Measurements from ENCODE around the gene TASP1. TPM values are rescaled to one million over a fixed set of nuclear protein-coding genes. Genes with fewer than 3 reads are reported as not detected.

The TASP1 gene
- total RNA-seq, 1 experiment from 2014 or later = 8.9 TPM

DNA sequence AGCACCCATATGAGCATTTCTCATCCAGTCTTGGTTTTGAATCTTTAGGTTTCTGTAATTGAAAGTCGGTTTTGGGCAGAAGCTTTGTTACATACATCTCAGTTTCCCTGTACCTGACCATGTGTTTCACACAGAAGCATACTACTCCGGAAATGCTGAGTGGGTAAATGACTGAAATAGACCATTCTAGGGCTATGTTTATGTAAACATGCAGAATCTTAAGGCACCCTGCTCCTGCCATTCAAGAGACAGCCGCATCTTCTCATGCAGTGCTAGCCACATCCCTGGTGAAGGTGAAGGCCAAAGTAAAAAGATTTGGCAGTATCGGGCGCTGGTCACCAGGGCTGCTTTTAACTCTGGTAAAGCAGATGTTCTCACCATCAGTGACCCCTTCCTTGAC is 246.3 kb downstream of the TASP1 start:
- no TSS peak for BruUV-seq (replicated peaks)
- Histone ChIP-seq H3K4me1 (ENCODE audit: control insufficient read depth, insufficient read depth, low read length) (no peaks in the 10 kb centered on the region), H3K4me3 (ENCODE audit: low read depth in 2 of 2, low read length in 2 of 2) (no peak overlapping the region), H3K36me3 (ENCODE audit: control insufficient read depth, insufficient read depth, low read length) (no peaks in the 10 kb centered on the region), H3K27me3 (ENCODE audit: control insufficient read depth, insufficient read depth, low read length) (no peaks in the 10 kb centered on the region), H3K27ac (ENCODE audit: low read length) (no peak overlapping the region), H3K9me3 (ENCODE audit: control insufficient read depth, insufficient read depth, low read depth, low read length) (no peaks in the 10 kb centered on the region)
- CTCF ChIA-PET = no interaction called here
- POLR2A ChIA-PET = no interaction called here
- ATAC-seq (no peak), DNase-seq (ENCODE audit: low read depth, low spot score) (no peak)
- intact Hi-C loops (cut with micrococcal nuclease; ENCODE audit: unreplicated experiment) (no loop called here), in situ Hi-C loops (cut with HindIII; ENCODE audit: low pct_unique_long_range_greater_than_20kb, low sequenced_read_pairs) (no loop called here)
- TF ChIP-seq, protein P1, sequence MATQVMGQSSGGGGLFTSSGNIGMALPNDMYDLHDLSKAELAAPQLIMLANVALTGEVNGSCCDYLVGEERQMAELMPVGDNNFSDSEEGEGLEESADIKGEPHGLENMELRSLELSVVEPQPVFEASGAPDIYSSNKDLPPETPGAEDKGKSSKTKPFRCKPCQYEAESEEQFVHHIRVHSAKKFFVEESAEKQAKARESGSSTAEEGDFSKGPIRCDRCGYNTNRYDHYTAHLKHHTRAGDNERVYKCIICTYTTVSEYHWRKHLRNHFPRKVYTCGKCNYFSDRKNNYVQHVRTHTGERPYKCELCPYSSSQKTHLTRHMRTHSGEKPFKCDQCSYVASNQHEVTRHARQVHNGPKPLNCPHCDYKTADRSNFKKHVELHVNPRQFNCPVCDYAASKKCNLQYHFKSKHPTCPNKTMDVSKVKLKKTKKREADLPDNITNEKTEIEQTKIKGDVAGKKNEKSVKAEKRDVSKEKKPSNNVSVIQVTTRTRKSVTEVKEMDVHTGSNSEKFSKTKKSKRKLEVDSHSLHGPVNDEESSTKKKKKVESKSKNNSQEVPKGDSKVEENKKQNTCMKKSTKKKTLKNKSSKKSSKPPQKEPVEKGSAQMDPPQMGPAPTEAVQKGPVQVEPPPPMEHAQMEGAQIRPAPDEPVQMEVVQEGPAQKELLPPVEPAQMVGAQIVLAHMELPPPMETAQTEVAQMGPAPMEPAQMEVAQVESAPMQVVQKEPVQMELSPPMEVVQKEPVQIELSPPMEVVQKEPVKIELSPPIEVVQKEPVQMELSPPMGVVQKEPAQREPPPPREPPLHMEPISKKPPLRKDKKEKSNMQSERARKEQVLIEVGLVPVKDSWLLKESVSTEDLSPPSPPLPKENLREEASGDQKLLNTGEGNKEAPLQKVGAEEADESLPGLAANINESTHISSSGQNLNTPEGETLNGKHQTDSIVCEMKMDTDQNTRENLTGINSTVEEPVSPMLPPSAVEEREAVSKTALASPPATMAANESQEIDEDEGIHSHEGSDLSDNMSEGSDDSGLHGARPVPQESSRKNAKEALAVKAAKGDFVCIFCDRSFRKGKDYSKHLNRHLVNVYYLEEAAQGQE (IDR thresholded peaks at IDR 0.05; ENCODE audit: insufficient read depth in 1 of 2, low read depth in 2 of 2, low read length in 1 of 2) = no peak
- TF ChIP-seq, protein P2, sequence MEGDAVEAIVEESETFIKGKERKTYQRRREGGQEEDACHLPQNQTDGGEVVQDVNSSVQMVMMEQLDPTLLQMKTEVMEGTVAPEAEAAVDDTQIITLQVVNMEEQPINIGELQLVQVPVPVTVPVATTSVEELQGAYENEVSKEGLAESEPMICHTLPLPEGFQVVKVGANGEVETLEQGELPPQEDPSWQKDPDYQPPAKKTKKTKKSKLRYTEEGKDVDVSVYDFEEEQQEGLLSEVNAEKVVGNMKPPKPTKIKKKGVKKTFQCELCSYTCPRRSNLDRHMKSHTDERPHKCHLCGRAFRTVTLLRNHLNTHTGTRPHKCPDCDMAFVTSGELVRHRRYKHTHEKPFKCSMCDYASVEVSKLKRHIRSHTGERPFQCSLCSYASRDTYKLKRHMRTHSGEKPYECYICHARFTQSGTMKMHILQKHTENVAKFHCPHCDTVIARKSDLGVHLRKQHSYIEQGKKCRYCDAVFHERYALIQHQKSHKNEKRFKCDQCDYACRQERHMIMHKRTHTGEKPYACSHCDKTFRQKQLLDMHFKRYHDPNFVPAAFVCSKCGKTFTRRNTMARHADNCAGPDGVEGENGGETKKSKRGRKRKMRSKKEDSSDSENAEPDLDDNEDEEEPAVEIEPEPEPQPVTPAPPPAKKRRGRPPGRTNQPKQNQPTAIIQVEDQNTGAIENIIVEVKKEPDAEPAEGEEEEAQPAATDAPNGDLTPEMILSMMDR (IDR thresholded peaks at IDR 0.05) = no peak
- TF ChIP-seq TCF7L2 (IDR thresholded peaks at IDR 0.05; ENCODE audit: low read depth, low read length) (no peak), POLR2AphosphoS5 (IDR thresholded peaks at IDR 0.05; ENCODE audit: low read depth, low read length) (no peak), SIN3A (IDR thresholded peaks at IDR 0.05; ENCODE audit: borderline replicate concordance, insufficient read depth, low read depth, low read length) (no peak)

DNA sequence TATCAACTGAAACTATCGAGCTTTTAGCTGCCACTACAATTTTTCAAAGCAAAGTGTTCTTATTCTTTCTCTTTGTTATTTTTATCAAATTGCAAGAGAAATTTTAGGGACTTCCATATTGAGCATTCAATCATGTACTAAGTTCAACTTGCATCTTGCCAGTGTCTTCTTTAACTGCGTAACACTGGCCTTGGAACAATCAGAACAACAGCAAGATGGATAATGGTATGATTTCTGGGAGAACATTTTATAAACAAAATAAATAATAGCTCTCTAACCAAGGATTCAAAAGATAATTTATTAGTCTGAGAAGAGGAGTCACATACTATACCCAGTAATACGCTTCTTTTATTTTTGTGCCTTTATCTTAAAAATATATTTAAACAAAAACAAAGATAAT is 249.6 kb downstream of the TASP1 start:
- no TSS peak for BruUV-seq (replicated peaks)
- DNase-seq (ENCODE audit: low read depth, low spot score) = no peak
- CTCF ChIA-PET = no interaction called here

More for the DNA sequence above, 249.6 kb downstream of the TASP1 start:
- no peaks in the 10 kb centered on the region for H3K4me1 ChIP-seq (ENCODE audit: control insufficient read depth, insufficient read depth, low read length)
- H3K4me3 ChIP-seq (ENCODE audit: low read depth in 2 of 2, low read length in 2 of 2) = no peak overlapping the region
- intact Hi-C loops (cut with micrococcal nuclease; ENCODE audit: unreplicated experiment) = no loop called here
- H3K36me3 ChIP-seq (ENCODE audit: control insufficient read depth, insufficient read depth, low read length) = no peaks in the 10 kb centered on the region
- H3K27me3 ChIP-seq (ENCODE audit: control insufficient read depth, insufficient read depth, low read length) = no peaks in the 10 kb centered on the region
- in situ Hi-C loops (cut with HindIII; ENCODE audit: low pct_unique_long_range_greater_than_20kb, low sequenced_read_pairs) = no loop called here
- no peak overlapping the region for H3K27ac ChIP-seq (ENCODE audit: low read length)
- ATAC-seq = no peak
- POLR2A ChIA-PET = interaction anchor here (0.6 kb wide), 1 partner anchor 42 kb away, joined by 3 read pairs; no protein-coding TSS in a partner anchor
- no peak for TF ChIP-seq POLR2AphosphoS5 (IDR thresholded peaks at IDR 0.05; ENCODE audit: low read depth, low read length)
- TF ChIP-seq, protein P2 (IDR thresholded peaks at IDR 0.05) = no peak
- TF ChIP-seq SIN3A (IDR thresholded peaks at IDR 0.05; ENCODE audit: borderline replicate concordance, insufficient read depth, low read depth, low read length) = no peak
- TF ChIP-seq, protein P1 (IDR thresholded peaks at IDR 0.05; ENCODE audit: insufficient read depth in 1 of 2, low read depth in 2 of 2, low read length in 1 of 2) = no peak
- no peak for TF ChIP-seq TCF7L2 (IDR thresholded peaks at IDR 0.05; ENCODE audit: low read depth, low read length)
- H3K9me3 ChIP-seq (ENCODE audit: control insufficient read depth, insufficient read depth, low read depth, low read length) = no peaks in the 10 kb centered on the region

Data from Panc1 (cell line).